Measurements from ENCODE around the gene GABBR2.

- TF ChIP-seq CTCF (IDR thresholded peaks at IDR 0.05) (no peak), POLR2A (IDR thresholded peaks at IDR 0.05) (no peak), POLR2AphosphoS5 (IDR thresholded peaks at IDR 0.05) (no peak)
Observed at GRCh38 chr9:98556511-98556910, 152.2 kb downstream of the GABBR2 start.

Data from breast epithelium (tissue), 3 donors.